Neural crest cell (in vitro differentiated cells): ENCODE measurements around the gene NPR2. TPM values are rescaled to one million over a fixed set of nuclear protein-coding genes. Genes with fewer than 3 reads are reported as not detected.

Experiments
- DNase-seq: peaks from one replicate; pipeline ENCODE4 v3.0.0; 2021; ENCODE audit warnings: low read depth, mixed read lengths, low spot score
- H3K27ac Mint-ChIP-seq: one replicate; pipeline ENCODE4 v1.8.0; 2021; ENCODE audit warnings: mild to moderate bottlenecking, mixed read lengths; ENCODE audit not compliant: unreplicated experiment
- H3K27me3 Mint-ChIP-seq: 2 replicates; pipeline ENCODE4 v1.8.0; 2021; ENCODE audit warnings: low read depth, mild to moderate bottlenecking, mixed read lengths
- H3K36me3 Mint-ChIP-seq: 2 replicates; pipeline ENCODE4 v1.8.0; 2021; ENCODE audit warnings: low read depth, mild to moderate bottlenecking, mixed read lengths
- H3K4me1 Mint-ChIP-seq: 2 replicates; pipeline ENCODE4 v1.8.0; 2021; ENCODE audit warnings: mixed read lengths
- H3K4me3 Mint-ChIP-seq: one replicate; pipeline ENCODE4 v1.8.0; 2021; ENCODE audit warnings: mild to moderate bottlenecking, mixed read lengths
- H3K9me3 Mint-ChIP-seq: 2 replicates; pipeline ENCODE4 v1.8.0; 2021; ENCODE audit warnings: mixed read lengths
- total RNA-seq: library from RNA; stranded (reverse); gene quantifications from 2 replicates; pipeline ENCODE4 v1.2.1, GENCODE V29; 2021
- TF ChIP-seq, protein P1 (sequence below): fragments of 200-600 bp; sonication (generic); conservative IDR thresholded peaks from 2 replicates; pipeline ENCODE4 v1.5.0; 2021; ENCODE audit warnings: antibody characterized with exemption, mild to moderate bottlenecking

NPR2 gene
- total RNA-seq, 1 donor from 2014 or later, result 26.9 TPM

DNA sequence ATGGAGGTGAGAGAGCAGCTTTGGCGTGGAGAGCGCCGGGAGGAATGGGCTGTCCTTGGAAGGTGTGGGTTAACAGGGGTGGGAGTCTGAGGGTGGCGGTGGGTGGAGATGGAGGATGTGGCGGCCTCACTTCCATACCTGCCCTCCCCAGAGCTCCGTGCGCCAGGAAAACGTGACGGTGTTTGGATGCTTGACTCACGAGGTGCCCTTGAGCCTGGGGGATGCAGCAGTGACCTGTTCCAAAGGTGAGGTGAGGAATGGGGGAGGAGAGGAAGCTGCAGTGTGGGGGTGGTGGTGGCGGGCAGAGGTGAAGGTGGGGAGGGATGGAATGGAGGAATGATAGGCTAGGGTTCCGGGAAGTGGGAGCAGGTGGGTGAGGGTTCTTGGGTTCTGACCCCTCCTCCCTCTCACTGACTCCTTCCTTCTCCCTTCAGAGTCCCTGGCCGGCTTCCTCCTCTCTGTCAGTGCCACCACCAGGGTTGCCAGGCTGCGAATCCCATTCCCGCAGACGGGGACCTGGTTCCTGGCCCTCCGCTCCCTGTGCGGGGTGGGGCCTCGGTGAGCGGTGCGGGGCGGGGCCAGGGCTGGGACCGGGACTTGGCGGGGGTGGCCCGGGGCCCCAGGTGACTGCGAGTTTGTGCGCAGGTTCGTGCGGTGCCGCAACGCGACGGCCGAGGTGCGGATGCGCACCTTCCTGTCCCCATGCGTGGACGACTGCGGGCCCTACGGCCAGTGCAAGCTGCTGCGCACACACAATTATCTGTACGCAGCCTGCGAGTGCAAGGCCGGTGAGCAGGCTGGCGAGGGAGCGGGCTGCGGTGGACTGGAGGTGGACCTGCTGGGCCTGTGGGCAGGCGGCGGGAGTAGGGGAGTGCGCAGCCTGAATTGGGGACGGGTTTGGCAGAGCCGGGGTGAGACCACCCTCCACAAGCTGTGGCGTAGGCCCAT is 54.7 kb downstream of the NPR2 start:
- H3K27ac Mint-ChIP-seq, result no peak overlapping the region
- H3K4me3 Mint-ChIP-seq, result no peak overlapping the region

DNA sequence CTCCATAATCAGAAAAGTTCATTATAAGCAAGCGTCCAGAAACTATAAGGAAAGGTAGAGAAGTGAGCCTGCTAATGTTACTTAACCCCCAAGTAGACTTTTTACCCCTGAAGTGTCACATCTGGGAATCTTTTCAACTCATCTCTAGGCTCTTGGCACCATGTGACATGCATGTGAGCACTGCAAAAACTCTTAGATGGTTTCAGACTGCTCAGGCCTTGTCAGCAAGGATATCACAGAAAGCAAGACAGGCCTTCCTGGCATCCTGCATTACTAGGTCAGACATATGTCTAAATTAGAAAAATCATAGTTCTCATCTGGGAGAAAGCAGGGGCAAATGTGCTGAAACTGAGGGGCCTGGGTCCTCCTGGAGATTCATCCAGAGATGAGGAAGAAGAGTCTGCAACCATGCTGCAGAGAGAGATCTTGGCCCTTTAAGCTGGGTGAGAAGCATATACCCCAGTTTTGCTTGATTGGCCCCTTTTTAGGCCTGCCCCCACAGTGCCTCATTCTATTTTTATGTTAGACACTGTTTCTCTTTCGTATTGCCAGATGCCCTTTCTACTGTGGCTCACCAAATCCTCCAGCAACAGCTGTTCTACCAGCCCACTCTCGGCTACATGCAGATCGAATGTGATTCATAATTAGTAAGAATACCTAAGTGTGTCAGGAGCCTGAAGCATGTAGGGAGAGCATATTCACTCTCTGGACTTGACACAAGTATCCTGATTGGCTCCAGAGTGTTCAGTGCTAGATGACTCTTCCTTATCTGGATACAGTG is 56.6 kb downstream of the NPR2 start:
- Mint-ChIP-seq H3K27me3 (peaks cover 2% of the 10 kb centered on the region), H3K27ac (no peak overlapping the region), H3K9me3 (no peaks in the 10 kb centered on the region), H3K4me1 (peaks cover 8% of the 10 kb centered on the region), H3K36me3 (peaks cover 5% of the 10 kb centered on the region), H3K4me3 (no peak overlapping the region)
- no peak for DNase-seq
- TF ChIP-seq, protein P1, sequence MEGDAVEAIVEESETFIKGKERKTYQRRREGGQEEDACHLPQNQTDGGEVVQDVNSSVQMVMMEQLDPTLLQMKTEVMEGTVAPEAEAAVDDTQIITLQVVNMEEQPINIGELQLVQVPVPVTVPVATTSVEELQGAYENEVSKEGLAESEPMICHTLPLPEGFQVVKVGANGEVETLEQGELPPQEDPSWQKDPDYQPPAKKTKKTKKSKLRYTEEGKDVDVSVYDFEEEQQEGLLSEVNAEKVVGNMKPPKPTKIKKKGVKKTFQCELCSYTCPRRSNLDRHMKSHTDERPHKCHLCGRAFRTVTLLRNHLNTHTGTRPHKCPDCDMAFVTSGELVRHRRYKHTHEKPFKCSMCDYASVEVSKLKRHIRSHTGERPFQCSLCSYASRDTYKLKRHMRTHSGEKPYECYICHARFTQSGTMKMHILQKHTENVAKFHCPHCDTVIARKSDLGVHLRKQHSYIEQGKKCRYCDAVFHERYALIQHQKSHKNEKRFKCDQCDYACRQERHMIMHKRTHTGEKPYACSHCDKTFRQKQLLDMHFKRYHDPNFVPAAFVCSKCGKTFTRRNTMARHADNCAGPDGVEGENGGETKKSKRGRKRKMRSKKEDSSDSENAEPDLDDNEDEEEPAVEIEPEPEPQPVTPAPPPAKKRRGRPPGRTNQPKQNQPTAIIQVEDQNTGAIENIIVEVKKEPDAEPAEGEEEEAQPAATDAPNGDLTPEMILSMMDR, result no peak

More for the DNA sequence above, 54.7 kb downstream of the NPR2 start:
- Mint-ChIP-seq H3K27me3 (peaks cover 2% of the 10 kb centered on the region), H3K9me3 (no peaks in the 10 kb centered on the region), H3K36me3 (peaks cover 5% of the 10 kb centered on the region), H3K4me1 (peaks cover 8% of the 10 kb centered on the region)
- DNase-seq, result no peak
- TF ChIP-seq, protein P1, result no peak

DNA sequence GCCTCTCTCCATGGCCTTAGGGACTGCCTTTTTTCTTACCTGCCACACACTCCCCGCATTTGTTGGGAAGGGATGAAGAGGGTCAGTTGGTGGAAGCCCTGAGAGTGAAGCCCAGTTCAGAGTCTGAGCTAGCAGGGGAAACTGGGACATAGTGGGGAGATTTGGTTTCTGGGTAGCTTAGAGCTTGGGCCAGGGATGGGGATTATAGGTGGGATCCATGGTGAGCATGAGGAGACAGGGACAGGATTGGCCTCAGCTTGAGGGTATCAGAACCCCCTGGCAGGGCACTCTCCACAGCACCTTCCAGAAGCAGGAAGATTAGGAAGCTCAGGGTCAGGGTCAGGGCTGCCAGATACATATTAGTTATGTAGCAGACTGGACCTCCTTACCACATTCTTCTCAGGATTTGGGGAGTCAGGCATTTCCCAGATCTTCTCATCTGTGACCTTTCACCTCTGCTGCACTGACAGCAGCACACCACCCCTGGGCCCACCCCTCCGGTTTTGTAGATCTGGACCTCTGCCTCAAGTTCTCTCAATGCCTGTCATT is 61.0 kb downstream of the NPR2 start:
- DNase-seq, result no peak
- H3K4me3 Mint-ChIP-seq, result no peak overlapping the region

DNA sequence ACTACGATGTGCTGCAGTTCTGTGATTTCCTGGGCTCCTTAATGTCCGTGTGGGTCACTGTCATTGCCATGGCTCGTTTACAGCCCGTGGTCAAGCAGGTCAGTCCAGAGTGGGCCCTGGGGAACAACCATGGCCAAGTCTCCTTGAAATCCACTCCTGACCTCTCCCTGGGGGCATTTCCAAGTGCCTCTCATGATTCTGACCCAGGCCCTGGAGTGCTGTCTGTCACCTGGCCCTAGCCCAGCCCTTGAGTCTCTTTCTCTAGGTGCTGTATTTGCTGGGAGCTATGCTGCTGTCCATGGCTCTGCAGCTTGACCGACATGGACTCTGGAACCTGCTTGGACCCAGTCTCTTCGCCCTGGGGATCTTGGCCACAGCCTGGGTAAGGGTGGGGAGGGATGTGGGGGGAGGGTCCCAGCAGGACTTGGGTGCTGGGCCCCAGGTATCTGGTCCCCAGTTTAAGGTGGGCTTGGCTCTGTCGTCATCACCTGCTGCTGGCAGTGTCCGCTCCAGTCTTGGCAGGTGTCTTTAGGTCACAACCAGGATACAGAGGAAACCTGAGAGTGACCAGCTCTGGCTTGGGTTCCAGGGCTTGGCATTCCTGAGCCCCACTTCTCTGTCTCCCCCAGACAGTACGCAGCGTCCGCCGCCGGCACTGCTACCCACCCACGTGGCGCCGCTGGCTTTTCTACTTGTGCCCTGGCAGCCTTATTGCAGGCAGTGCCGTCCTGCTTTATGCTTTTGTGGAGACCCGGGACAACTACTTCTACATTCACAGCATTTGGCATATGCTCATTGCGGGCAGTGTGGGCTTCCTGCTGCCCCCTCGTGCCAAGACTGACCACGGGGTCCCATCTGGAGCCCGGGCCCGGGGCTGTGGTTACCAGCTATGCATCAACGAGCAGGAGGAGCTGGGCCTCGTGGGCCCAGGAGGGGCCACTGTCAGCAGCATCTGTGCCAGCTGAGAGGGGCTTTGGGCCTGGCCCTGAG is 61.8 kb downstream of the NPR2 start:
- H3K4me1 Mint-ChIP-seq, result no peaks in the 10 kb centered on the region
- H3K9me3 Mint-ChIP-seq, result no peaks in the 10 kb centered on the region
- H3K27ac Mint-ChIP-seq, result no peak overlapping the region
- TF ChIP-seq, protein P1, result no peak
- no peaks in the 10 kb centered on the region for H3K27me3 Mint-ChIP-seq
- no peak for DNase-seq
- H3K4me3 Mint-ChIP-seq, result no peak overlapping the region
- peaks cover 2% of the 10 kb centered on the region for H3K36me3 Mint-ChIP-seq

More for the DNA sequence above, 61.0 kb downstream of the NPR2 start:
- H3K4me1 Mint-ChIP-seq, result no peaks in the 10 kb centered on the region
- H3K27me3 Mint-ChIP-seq, result no peaks in the 10 kb centered on the region
- H3K27ac Mint-ChIP-seq, result no peak overlapping the region
- no peaks in the 10 kb centered on the region for H3K9me3 Mint-ChIP-seq
- H3K36me3 Mint-ChIP-seq, result peaks cover 2% of the 10 kb centered on the region
- TF ChIP-seq, protein P1, result no peak
